Gastroesophageal sphincter (tissue), 3 donors: ENCODE data around the gene COQ4.

Experiments used
- CTCF ChIP-seq, 4 experiments: fragments of 200-600 bp in 2 of 4; fragments of 450-650 bp in 2 of 4; sonication (generic) in 1 of 4; IDR thresholded peaks; one replicate each; pipeline ENCODE4 v1.5.1; 2017 to 2019; ENCODE audit warnings: antibody characterized with exemption in 4 of 4, mild to moderate bottlenecking in 2 of 4, moderate library complexity in 2 of 4
- EP300 ChIP-seq: sonication (generic); formaldehyde crosslinking; IDR thresholded peaks from one replicate; pipeline ENCODE4 v1.6.1; 2017; ENCODE audit warnings: antibody characterized with exemption, mild to moderate bottlenecking

- no peak for TF ChIP-seq CTCF (IDR thresholded peaks at IDR 0.05)
- TF ChIP-seq EP300 = no peak
These were observed 30.6 kb upstream of the COQ4 start for GRCh38 chr9:128292009-128292408.
